T-cell (primary cell): ENCODE results near the gene MECP2. TPM values are rescaled to one million over a fixed set of nuclear protein-coding genes. Genes with fewer than 3 reads are reported as not detected.

Experiments used
- ATAC-seq, 4 experiments: fragments of 200-7000 bp in 3 of 4; fragments of 150-1000 bp in 1 of 4; cut with Tn5 transposase; replicated peaks in 1 of 4; 1 replicate in 3 of 4; 2 replicates in 1 of 4; pipeline ENCODE4 v1.10.0; 2021; ENCODE audit warnings: moderate library complexity in 3 of 4, mild to moderate bottlenecking in 2 of 4, moderate number of reproducible peaks in 1 of 4
- CTCF ChIA-PET, 2 donors: fragments of 300-600 bp; sonication (Branson Sonifier 250); formaldehyde crosslinking; loops; one replicate each; lab custom pipeline; 2022; ENCODE audit warnings: antibody characterized with exemption in 2 of 2; lab: Charles Lee
- POLR2A ChIA-PET, 2 donors: fragments of 300-600 bp; sonication (Branson Sonifier 250); formaldehyde crosslinking; loops; one replicate each; lab custom pipeline; 2022; ENCODE audit warnings: antibody characterized with exemption in 2 of 2; lab: Charles Lee
- DNase-seq, 35 experiments: peaks; one replicate each; pipeline versions ENCODE4 v3.0.0 to v3.0.0-alpha.2; 2013 to 2023
- H3K27ac ChIP-seq: one replicate; pipeline ENCODE4 v1.5.1; 2013; ENCODE audit warnings: low read length
- H3K27me3 ChIP-seq, 2 experiments: replicated peaks in 1 of 2; 1 replicate in 1 of 2; 2 replicates in 1 of 2; pipeline versions ENCODE4 v1.6.1 to v1.7.0; 2013; ENCODE audit warnings: low read length in 1 of 2, mixed read lengths in 1 of 2; ENCODE audit not compliant: control insufficient read depth in 2 of 2, insufficient read depth in 2 of 2; ENCODE audit errors: extremely low read depth in 1 of 2
- H3K36me3 ChIP-seq, 2 donors: 1 replicate in 1 of 2; 2 replicates in 1 of 2; pipeline versions ENCODE4 v1.6.1 to v1.7.0; 2013; ENCODE audit warnings: low read length in 1 of 2; ENCODE audit not compliant: control insufficient read depth in 2 of 2, insufficient read depth in 1 of 2; ENCODE audit errors: extremely low read depth in 1 of 2
- H3K4me1 ChIP-seq, 2 experiments: 1 replicate in 1 of 2; 2 replicates in 1 of 2; pipeline versions ENCODE4 v1.6.1 to v1.7.0; 2013; ENCODE audit warnings: low read length in 2 of 2, mixed read lengths in 1 of 2; ENCODE audit not compliant: insufficient read depth in 2 of 2, control insufficient read depth in 1 of 2; ENCODE audit errors: extremely low read depth in 1 of 2
- H3K4me3 ChIP-seq, 2 donors: 1 replicate in 1 of 2; 2 replicates in 1 of 2; pipeline versions ENCODE4 v1.5.1 to v1.7.0; 2013; ENCODE audit warnings: mild to moderate bottlenecking in 2 of 2, low read length in 1 of 2, moderate library complexity in 1 of 2; ENCODE audit not compliant: control insufficient read depth in 1 of 2; ENCODE audit errors: extremely low read depth in 1 of 2
- H3K9me3 ChIP-seq: 2 replicates; pipeline ENCODE4 v1.7.0; 2013
- H3K27ac Mint-ChIP-seq, 2 donors: one replicate each; pipeline ENCODE4 v1.8.0; 2020 to 2021; ENCODE audit warnings: mild to moderate bottlenecking in 2 of 2, mixed read lengths in 2 of 2
- H3K27me3 Mint-ChIP-seq, 2 donors: one replicate each; pipeline ENCODE4 v1.8.0; 2021 to 2022; ENCODE audit warnings: mixed read lengths in 2 of 2
- H3K36me3 Mint-ChIP-seq: one replicate; pipeline ENCODE4 v1.8.0; 2021; ENCODE audit warnings: mixed read lengths
- H3K4me1 Mint-ChIP-seq, 3 donors: one replicate each; pipeline ENCODE4 v1.8.0; 2020 to 2022; ENCODE audit warnings: mixed read lengths in 3 of 3, mild to moderate bottlenecking in 1 of 3
- H3K4me3 Mint-ChIP-seq, 3 donors: one replicate each; pipeline ENCODE4 v1.8.0; 2020 to 2022; ENCODE audit warnings: mild to moderate bottlenecking in 3 of 3, mixed read lengths in 3 of 3, moderate library complexity in 3 of 3
- H3K9me3 Mint-ChIP-seq, 3 donors: one replicate each; pipeline ENCODE4 v1.8.0; 2020 to 2022; ENCODE audit warnings: mixed read lengths in 3 of 3
- WGBS: methylation state at CpG from one replicate; pipeline ENCODE4 v1.1.5; 2013; ENCODE audit warnings: missing lambda C conversion rate; ENCODE audit not compliant: insufficient coverage; 5-methylcytosine and 5-hydroxymethylcytosine counted together
- total RNA-seq, 35 experiments: library from RNA in 6 of 35; stranded (reverse) in 6 of 35; fragments of 120-200 nt in 1 of 35; gene quantifications; one replicate each; pipeline versions ENCODE4 v1.2.1 to v1.2.4 and lab custom pipeline; 2013 to 2026

Gene MECP2
- total RNA-seq, 5 donors from 2014 or later (not counting 1 experiment from before 2014, with no cell fraction given): 84.9 to 129 (median 100) TPM

GRCh38 chrX:154012336-154012991 lies 85.1 kb downstream of the MECP2 start:
- H3K4me3 ChIP-seq: no peak overlapping the region
- H3K4me1 ChIP-seq: peaks cover 0 to 30% of the 10 kb centered on the region in 2 experiments
- Mint-ChIP-seq H3K4me1 (peaks cover 0 to 22% (median 16%) of the 10 kb centered on the region in 3 donors), H3K36me3 (peaks cover 8% of the 10 kb centered on the region), H3K9me3 (no peaks in the 10 kb centered on the region), H3K4me3 (no peak overlapping the region), H3K27ac (no peak overlapping the region), H3K27me3 (peaks cover 0 to 4% of the 10 kb centered on the region in 2 donors)
- no peak overlapping the region for H3K27ac ChIP-seq
- H3K9me3 ChIP-seq: no peaks in the 10 kb centered on the region
- peaks cover 4 to 38% of the 10 kb centered on the region in 2 donors for H3K36me3 ChIP-seq
- ChIA-PET POLR2A (no interaction called here), CTCF (interaction anchor here in 1 of 2 donors (0.6 to 1.1 kb wide), 5 partner anchors 14 to 259 kb away, joined by 3 to 7 read pairs (median 3); no protein-coding TSS in a partner anchor)
- no peak for DNase-seq
- 90% methylated on average over 11 of the region's 17 CpGs for WGBS
- H3K27me3 ChIP-seq: no peaks in the 10 kb centered on the region
- no peak for ATAC-seq

DNA sequence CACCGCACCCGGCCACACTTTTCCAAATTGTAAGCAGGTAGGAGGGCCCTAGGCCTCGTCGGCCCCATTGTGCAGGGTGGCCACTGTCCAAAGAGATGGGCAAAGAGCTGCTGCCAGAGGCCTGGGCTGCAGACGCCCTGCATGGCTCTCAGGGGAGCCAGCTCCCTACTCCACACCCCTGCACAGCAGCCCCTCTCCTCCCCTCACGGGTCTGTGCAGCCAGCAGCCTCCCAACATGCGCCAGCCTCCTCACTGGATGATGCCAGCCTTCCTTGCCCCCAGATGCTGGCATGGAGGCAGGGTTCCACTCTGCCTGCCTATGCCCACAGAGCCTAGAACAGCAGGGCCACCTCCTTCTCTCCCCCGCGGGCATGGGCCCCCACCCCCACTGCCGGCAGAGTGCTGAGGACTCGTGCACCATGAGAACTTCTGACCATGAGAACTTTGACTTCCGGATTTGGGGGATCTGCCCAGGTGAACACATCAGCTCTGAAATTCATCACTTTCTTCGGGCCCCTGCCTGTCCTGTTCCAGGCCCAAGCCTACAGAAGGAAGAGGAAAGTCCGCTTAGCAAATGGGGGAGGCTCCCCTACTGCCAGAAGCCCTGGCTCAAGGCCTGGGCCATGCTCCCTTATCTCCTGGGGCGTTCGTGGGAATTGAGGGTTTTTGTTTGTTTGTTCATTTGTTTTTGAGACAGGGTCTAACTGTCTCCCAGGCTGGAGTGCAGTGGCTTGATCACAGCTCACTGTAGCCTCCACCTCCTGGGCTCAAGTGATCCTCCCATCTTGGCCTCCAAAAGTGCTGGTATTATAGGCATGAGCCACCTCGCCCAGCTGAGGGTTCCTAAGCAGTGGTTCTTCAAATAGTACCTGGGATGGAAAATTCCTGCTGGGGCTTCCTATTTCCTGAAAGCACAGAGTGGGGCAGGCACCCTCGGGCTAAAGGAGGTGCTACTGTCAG lies 85.9 kb downstream of the MECP2 start:
- ATAC-seq: no peak
- Histone ChIP-seq H3K4me3 (no peak overlapping the region), H3K27me3 (no peaks in the 10 kb centered on the region), H3K36me3 (peaks cover 4 to 31% of the 10 kb centered on the region in 2 donors), H3K9me3 (no peaks in the 10 kb centered on the region), H3K4me1 (peaks cover 0 to 24% of the 10 kb centered on the region in 2 experiments), H3K27ac (no peak overlapping the region)
- no peak for DNase-seq
- WGBS: no CpG with 5 or more reads among the region's 18 CpGs
- ChIA-PET CTCF (interaction anchor here in 1 of 2 donors (0.6 to 1.1 kb wide), 2 partner anchors 16 to 259 kb away, joined by 3 to 7 read pairs; no protein-coding TSS in a partner anchor), POLR2A (no interaction called here)
- H3K27me3 Mint-ChIP-seq: peaks cover 0 to 4% of the 10 kb centered on the region in 2 donors
- H3K9me3 Mint-ChIP-seq: no peaks in the 10 kb centered on the region
- peaks cover 8% of the 10 kb centered on the region for H3K36me3 Mint-ChIP-seq
- H3K27ac Mint-ChIP-seq: no peak overlapping the region
- H3K4me3 Mint-ChIP-seq: no peak overlapping the region
- H3K4me1 Mint-ChIP-seq: peaks cover 0 to 22% (median 16%) of the 10 kb centered on the region in 3 donors

- Mint-ChIP-seq H3K9me3 (no peaks in the 10 kb centered on the region), H3K4me3 (no peak overlapping the region), H3K27ac (peak overlapping the region in 1 of 2 donors; percentile 27), H3K27me3 (peaks cover 0 to 5% of the 10 kb centered on the region in 2 donors), H3K36me3 (peaks cover 5% of the 10 kb centered on the region), H3K4me1 (peaks cover 0 to 17% (median 10%) of the 10 kb centered on the region in 3 donors)
- ChIA-PET CTCF (no interaction called here), POLR2A (no interaction called here)
- no peak for DNase-seq
- Histone ChIP-seq H3K36me3 (peaks cover 4 to 21% of the 10 kb centered on the region in 2 donors), H3K4me3 (no peak overlapping the region), H3K4me1 (peaks cover 0 to 13% of the 10 kb centered on the region in 2 experiments), H3K27me3 (no peaks in the 10 kb centered on the region), H3K27ac (no peak overlapping the region), H3K9me3 (no peaks in the 10 kb centered on the region)
- no peak for ATAC-seq
- WGBS: 98% methylated on average over 9 of the region's 18 CpGs
Observed at GRCh38 chrX:154010330-154011087, 87.0 kb downstream of the MECP2 start.

- no peaks in the 10 kb centered on the region for H3K9me3 Mint-ChIP-seq
- 100% methylated on average over 1 of the region's 4 CpGs for WGBS
- H3K36me3 Mint-ChIP-seq: peaks cover 5% of the 10 kb centered on the region
- ATAC-seq (no peak), DNase-seq (no peak)
- ChIA-PET POLR2A (no interaction called here), CTCF (interaction anchor here in 1 of 2 donors (0.7 kb wide), 2 partner anchors 57 to 61 kb away, joined by 3 to 5 read pairs; no protein-coding TSS in a partner anchor)
- peaks cover 0 to 9% (median 1%) of the 10 kb centered on the region in 3 donors for H3K4me1 Mint-ChIP-seq
- H3K27me3 ChIP-seq: no peaks in the 10 kb centered on the region
- H3K27ac Mint-ChIP-seq: no peak overlapping the region
- no peak overlapping the region for H3K27ac ChIP-seq
- no peak overlapping the region for H3K4me3 Mint-ChIP-seq
- H3K4me1 ChIP-seq: peaks cover 0 to 4% of the 10 kb centered on the region in 2 experiments
- no peak overlapping the region for H3K4me3 ChIP-seq
- peaks cover 4 to 20% of the 10 kb centered on the region in 2 donors for H3K36me3 ChIP-seq
- peaks cover 0 to 11% of the 10 kb centered on the region in 2 donors for H3K27me3 Mint-ChIP-seq
- H3K9me3 ChIP-seq: no peaks in the 10 kb centered on the region
Observed at GRCh38 chrX:154008521-154008920, 89.0 kb downstream of the MECP2 start.

- Mint-ChIP-seq H3K4me1 (peaks cover 6 to 18% (median 8%) of the 10 kb centered on the region in 3 donors), H3K27ac (no peak overlapping the region), H3K9me3 (no peaks in the 10 kb centered on the region), H3K27me3 (peaks cover 0 to 11% of the 10 kb centered on the region in 2 donors), H3K36me3 (peaks cover 5% of the 10 kb centered on the region), H3K4me3 (no peak overlapping the region)
- DNase-seq: no peak
- H3K9me3 ChIP-seq: no peaks in the 10 kb centered on the region
- ChIA-PET POLR2A (no interaction called here), CTCF (no interaction called here)
- no peak overlapping the region for H3K27ac ChIP-seq
- no peak overlapping the region for H3K4me3 ChIP-seq
- ATAC-seq: no peak
- peaks cover 2 to 9% of the 10 kb centered on the region in 2 donors for H3K36me3 ChIP-seq
- peaks cover 0 to 10% of the 10 kb centered on the region in 2 experiments for H3K4me1 ChIP-seq
- 95% methylated on average over 15 of the region's 20 CpGs for WGBS
- no peaks in the 10 kb centered on the region for H3K27me3 ChIP-seq
Observed at GRCh38 chrX:154006947-154007346, 90.6 kb downstream of the MECP2 start.
